Measurements from ENCODE around the gene KANK2.

Gene KANK2

GRCh38 chr19:11225172-11225571, 27.8 kb upstream of the KANK2 start:
- DNase-seq = no peak

DNA sequence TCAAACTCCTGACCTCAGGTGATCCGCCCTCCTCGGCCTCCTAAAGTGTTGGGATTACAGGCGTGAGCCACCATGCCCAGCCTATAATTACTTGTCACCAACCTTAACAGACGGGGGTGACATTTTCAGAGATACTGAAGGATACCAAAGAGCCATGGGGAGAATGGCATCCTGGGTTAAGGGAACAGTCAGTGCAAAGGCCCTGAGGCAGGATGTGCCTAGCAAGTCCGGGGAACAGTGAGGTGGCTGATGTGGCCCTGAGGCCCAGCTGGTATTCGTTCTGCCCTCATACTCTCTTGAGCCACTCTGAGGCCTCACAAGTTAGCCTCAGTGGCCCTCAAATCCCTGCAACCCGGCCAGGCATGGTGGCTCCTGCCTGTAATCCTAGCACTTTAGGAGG, 27.1 kb upstream of the KANK2 start:
- no peak for DNase-seq

GRCh38 chr19:11223200-11223599, 25.9 kb upstream of the KANK2 start:
- DNase-seq = no peak

GRCh38 chr19:11221082-11221598, 23.8 kb upstream of the KANK2 start:
- DNase-seq = no peak

- no peak for DNase-seq
These were observed 17.0 kb upstream of the KANK2 start for GRCh38 chr19:11214387-11214786.

DNA sequence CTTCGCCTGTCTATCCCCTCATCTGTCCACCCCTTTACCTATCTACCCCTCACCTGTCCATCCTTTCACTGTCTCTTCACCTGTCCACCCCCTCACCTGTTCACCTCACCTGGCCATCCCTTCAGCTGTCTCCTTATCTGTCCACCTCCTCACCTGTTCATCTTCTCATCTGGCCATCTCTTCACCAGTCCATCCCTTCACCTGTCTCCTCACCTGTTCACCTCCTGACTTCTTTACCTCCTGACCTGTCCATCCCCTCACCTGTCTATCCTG, 13.2 kb upstream of the KANK2 start:
- no peak for DNase-seq

- no peak for DNase-seq
These were observed 12.7 kb upstream of the KANK2 start for GRCh38 chr19:11209839-11210655.

GRCh38 chr19:11208561-11209471, 11.5 kb upstream of the KANK2 start:
- DNase-seq = no peak

- DNase-seq = no peak
These were observed 8.7 kb upstream of the KANK2 start for GRCh38 chr19:11205939-11206570.

GRCh38 chr19:11204943-11205349, 7.6 kb upstream of the KANK2 start:
- DNase-seq = no peak

GRCh38 chr19:11204076-11204602, 6.8 kb upstream of the KANK2 start:
- DNase-seq = no peak

- peak; percentile 44 for DNase-seq
These were observed 6.1 kb upstream of the KANK2 start for GRCh38 chr19:11203194-11204075.

- DNase-seq = no peak
These were observed 5.3 kb upstream of the KANK2 start for GRCh38 chr19:11202488-11203193.

DNA sequence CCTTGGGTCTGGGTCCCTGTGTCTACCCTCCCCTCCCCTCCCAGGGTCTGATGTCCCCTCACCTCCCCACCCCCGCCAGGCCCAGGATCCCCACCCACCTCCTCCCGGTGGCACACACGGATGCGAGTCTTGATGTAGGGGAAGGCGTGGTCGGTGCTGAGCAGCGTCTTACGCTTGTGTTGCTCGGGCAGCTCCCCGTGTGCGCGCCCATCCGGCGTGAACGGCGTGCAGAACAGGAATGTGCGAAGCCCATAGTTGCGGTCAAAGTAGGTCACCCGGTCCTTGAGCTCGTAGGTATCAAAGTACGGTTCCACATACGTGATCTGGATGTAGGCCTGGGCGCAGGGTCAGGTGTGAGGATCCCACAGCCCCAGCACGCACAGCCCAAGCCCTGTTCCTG, 4.4 kb upstream of the KANK2 start:
- no peak for DNase-seq

DNA sequence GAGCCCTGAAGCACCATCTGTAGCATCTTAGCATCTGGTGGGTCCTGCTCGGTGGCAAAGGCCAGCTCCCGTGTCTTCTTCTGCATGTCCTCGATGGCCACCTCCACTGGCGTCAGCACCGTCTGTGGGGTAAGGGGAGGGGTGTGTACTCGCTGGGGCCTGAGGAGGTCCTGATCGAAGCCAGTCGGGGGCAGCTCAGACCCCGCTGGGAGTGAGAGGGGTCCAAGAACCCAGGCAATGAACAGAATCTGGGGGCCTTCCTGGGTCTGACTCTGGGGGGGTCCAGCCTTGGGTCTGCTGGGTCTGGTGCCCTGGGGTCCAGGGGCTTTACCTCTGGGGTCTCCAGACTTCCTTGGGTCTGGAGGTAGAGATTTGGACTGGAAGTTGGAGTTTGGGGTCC, 3.6 kb upstream of the KANK2 start:
- no peak for DNase-seq

GRCh38 chr19:11200015-11200574, 2.8 kb upstream of the KANK2 start:
- no peak for DNase-seq

GRCh38 chr19:11199517-11199916, 2.2 kb upstream of the KANK2 start:
- no peak for DNase-seq

GRCh38 chr19:11198769-11199424, 1.6 kb upstream of the KANK2 start:
- no peak for DNase-seq

GRCh38 chr19:11198175-11198534, 810 bp upstream of the KANK2 start:
- no peak for DNase-seq

DNA sequence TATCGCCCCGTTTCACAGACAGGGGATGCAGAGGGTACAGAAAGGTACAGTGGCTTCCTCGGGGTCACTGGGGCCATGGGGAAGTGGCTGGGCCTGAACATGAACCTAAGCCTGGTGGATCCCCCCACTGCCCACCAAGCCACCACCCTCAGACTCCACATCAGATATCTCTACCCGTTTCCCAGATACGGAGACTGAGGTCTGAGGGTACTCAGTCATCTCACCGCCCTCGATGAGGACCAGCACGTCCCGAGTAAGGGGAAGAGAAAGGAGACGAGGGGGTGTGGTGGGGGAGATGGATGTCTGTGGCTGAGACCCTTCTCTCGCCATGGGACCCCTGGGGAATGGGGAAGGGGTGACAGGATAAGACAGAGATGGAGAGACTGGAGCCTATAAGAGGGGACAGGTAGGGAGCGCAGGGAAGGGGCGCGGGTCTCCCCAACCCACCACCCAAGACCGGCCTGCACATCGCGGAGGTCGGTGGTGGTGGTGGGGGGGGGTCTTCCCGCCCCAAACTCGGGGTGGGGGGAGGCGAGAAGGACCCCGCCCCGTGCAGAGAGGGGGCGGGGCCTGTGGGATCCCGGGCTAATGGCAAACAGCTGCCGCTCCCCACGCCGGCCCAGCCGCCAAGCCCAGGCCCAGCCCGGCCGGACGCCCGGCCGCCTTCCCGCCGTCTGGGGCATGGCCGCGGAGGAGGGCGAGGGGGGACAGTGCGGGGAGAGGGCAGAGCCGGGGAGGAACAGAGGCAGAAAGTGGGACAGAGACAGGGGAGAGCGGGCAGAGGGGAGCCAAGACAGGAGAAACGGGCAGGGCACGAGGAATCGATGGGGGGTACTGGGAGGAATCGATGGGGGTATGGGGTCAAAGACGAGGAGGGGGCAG, 698 bp downstream of the KANK2 start:
- no peak for DNase-seq
